GM23338 (cell line): ENCODE data around the gene FAM241A. TPM values are rescaled to one million over a fixed set of nuclear protein-coding genes. Genes with fewer than 3 reads are reported as not detected.

Experiments used
- ATAC-seq: fragments of 200-7000 bp; cut with Tn5 transposase; 3 replicates; pipeline ENCODE4 v1.9.1; 2020
- DNase-seq: peaks from one replicate; pipeline ENCODE4 v3.0.0-alpha.2; 2015; ENCODE audit warnings: low spot score
- H2AFZ ChIP-seq: fragments of 200-600 bp; sonication (generic); 2 replicates; pipeline ENCODE4 v1.8.0; 2016; ENCODE audit warnings: antibody characterized with exemption, mild to moderate bottlenecking, moderate library complexity
- H3F3A ChIP-seq: fragments of 200-600 bp; sonication (generic); replicated peaks from 2 replicates; pipeline ENCODE4 v1.8.0; 2017; ENCODE audit warnings: antibody characterized with exemption, mixed run types, low read depth
- H3K27ac ChIP-seq: fragments of 200-600 bp; sonication (generic); 2 replicates; pipeline ENCODE4 v1.6.1; 2016; ENCODE audit warnings: low read depth
- H3K27me3 ChIP-seq: fragments of 200-600 bp; sonication (generic); 2 replicates; pipeline ENCODE4 v1.8.0; 2016; ENCODE audit warnings: mild to moderate bottlenecking, mixed run types, moderate library complexity; ENCODE audit not compliant: insufficient read depth
- H3K36me3 ChIP-seq: fragments of 200-600 bp; sonication (generic); 2 replicates; pipeline ENCODE4 v1.8.0; 2016; ENCODE audit warnings: mild to moderate bottlenecking; ENCODE audit not compliant: insufficient read depth
- H3K4me1 ChIP-seq: fragments of 200-600 bp; sonication (generic); 2 replicates; pipeline ENCODE4 v1.8.0; 2016; ENCODE audit warnings: mild to moderate bottlenecking, moderate library complexity; ENCODE audit not compliant: insufficient read depth
- H3K4me2 ChIP-seq: fragments of 200-600 bp; sonication (generic); 2 replicates; pipeline ENCODE4 v1.7.1; 2017; ENCODE audit warnings: mixed run types
- H3K4me3 ChIP-seq: fragments of 200-600 bp; sonication (generic); 2 replicates; pipeline ENCODE4 v1.6.1; 2016; ENCODE audit warnings: mixed run types
- H3K79me2 ChIP-seq: fragments of 200-600 bp; sonication (generic); replicated peaks from 2 replicates; pipeline ENCODE4 v1.8.0; 2017; ENCODE audit warnings: mild to moderate bottlenecking; ENCODE audit not compliant: insufficient read depth
- H3K9me2 ChIP-seq: fragments of 200-600 bp; sonication (generic); 2 replicates; pipeline ENCODE4 v1.8.0; 2017; ENCODE audit not compliant: insufficient read depth
- H4K20me1 ChIP-seq: fragments of 200-600 bp; sonication (generic); replicated peaks from 2 replicates; pipeline ENCODE4 v1.8.0; 2017; ENCODE audit warnings: mild to moderate bottlenecking; ENCODE audit not compliant: insufficient read depth
- H3K27ac Mint-ChIP-seq: 2 replicates; pipeline ENCODE4 v1.8.0; 2020; ENCODE audit warnings: inconsistent platforms, mild to moderate bottlenecking, moderate library complexity, mixed read lengths
- H3K27me3 Mint-ChIP-seq: 3 replicates; pipeline ENCODE4 v1.8.0; 2022; ENCODE audit warnings: low read depth, mild to moderate bottlenecking, moderate library complexity, mixed read lengths, inconsistent platforms; ENCODE audit not compliant: insufficient read depth, poor library complexity
- H3K36me3 Mint-ChIP-seq: 3 replicates; pipeline ENCODE4 v1.8.0; 2021; ENCODE audit warnings: low read depth, mild to moderate bottlenecking, inconsistent platforms, moderate library complexity, mixed read lengths
- H3K4me1 Mint-ChIP-seq: 3 replicates; pipeline ENCODE4 v1.8.0; 2020; ENCODE audit warnings: mild to moderate bottlenecking, inconsistent platforms, mixed read lengths
- H3K4me3 Mint-ChIP-seq: 3 replicates; pipeline ENCODE4 v1.8.0; 2021; ENCODE audit warnings: moderate library complexity, mild to moderate bottlenecking, inconsistent platforms, mixed read lengths
- H3K9me3 Mint-ChIP-seq: 3 replicates; pipeline ENCODE4 v1.8.0; 2020; ENCODE audit warnings: moderate library complexity, mild to moderate bottlenecking, inconsistent platforms, mixed read lengths
- CREB1 ChIP-seq: fragments of 250-450 bp; sonication (Bioruptor Pico); IDR thresholded peaks from 2 replicates; pipeline ENCODE4 v1.5.0; 2020; ENCODE audit warnings: low read depth, mild to moderate bottlenecking, moderate library complexity
- EZH2 ChIP-seq: fragments of 200-600 bp; sonication (generic); IDR thresholded peaks from one replicate; pipeline ENCODE4 v1.8.0; 2017; ENCODE audit warnings: antibody characterized with exemption, mild to moderate bottlenecking, low read depth; ENCODE audit not compliant: unreplicated experiment
- EZH2phosphoT487 ChIP-seq: fragments of 200-600 bp; sonication (generic); IDR thresholded peaks from one replicate; pipeline ENCODE4 v1.8.1; 2018; ENCODE audit warnings: antibody characterized with exemption; ENCODE audit not compliant: unreplicated experiment
- JUNB ChIP-seq: IDR thresholded peaks from one replicate; pipeline ENCODE4 v1.6.1; 2016; ENCODE audit warnings: antibody characterized with exemption; ENCODE audit not compliant: unreplicated experiment
- NANOG ChIP-seq: IDR thresholded peaks from 2 replicates; pipeline ENCODE4 v1.6.1; 2016; ENCODE audit warnings: antibody characterized with exemption, borderline replicate concordance
- STAT1 ChIP-seq: IDR thresholded peaks from one replicate; pipeline ENCODE4 v1.6.1; 2016; ENCODE audit warnings: antibody characterized with exemption; ENCODE audit not compliant: unreplicated experiment
- ZNF114 ChIP-seq: fragments of 250-450 bp; sonication (Bioruptor Pico); IDR thresholded peaks from 2 replicates; pipeline ENCODE4 v1.5.0; 2020; ENCODE audit warnings: mild to moderate bottlenecking, moderate library complexity
- ZNF331 ChIP-seq: fragments of 250-450 bp; sonication (Bioruptor Pico); IDR thresholded peaks from 2 replicates; pipeline ENCODE4 v1.5.0; 2020; ENCODE audit warnings: low read depth, mild to moderate bottlenecking, moderate library complexity
- polyA plus RNA-seq: library from polyadenylated mRNA; unstranded; fragments of >200 nt; fragmentation: Nextera tagmentation; extraction: Ambion mirVana; gene quantifications from 2 replicates; pipeline ENCODE4 v1.2.1, GENCODE V29; 2016
- total RNA-seq: library from RNA; depleted of rRNA; stranded (reverse); fragments of >200 nt; shearing (Covaris generic); gene quantifications from 2 replicates; pipeline ENCODE4 v1.2.3, GENCODE V29; 2014
- TF ChIP-seq, protein P1 (sequence below): fragments of 250-450 bp; sonication (Bioruptor Pico); IDR thresholded peaks from 2 replicates; pipeline ENCODE4 v1.5.0; 2020; ENCODE audit warnings: mild to moderate bottlenecking, moderate library complexity
- TF ChIP-seq, protein P2 (sequence below): IDR thresholded peaks from one replicate; pipeline ENCODE4 v1.6.1; 2018; ENCODE audit warnings: antibody characterized with exemption; ENCODE audit not compliant: unreplicated experiment
- TF ChIP-seq, protein P3 (sequence below): IDR thresholded peaks from 2 replicates; pipeline ENCODE4 v1.6.1; 2016; ENCODE audit warnings: antibody characterized with exemption
- TF ChIP-seq, protein P4 (sequence below), 2 experiments: fragments of 200-600 bp in 1 of 2; sonication (generic) in 1 of 2; conservative IDR thresholded peaks; 2 replicates each; pipeline versions ENCODE4 v1.5.1 to v1.6.1; 2016 to 2017; ENCODE audit warnings: antibody characterized with exemption in 2 of 2, low read depth in 2 of 2, mild to moderate bottlenecking in 2 of 2, moderate library complexity in 1 of 2

The FAM241A gene
- total and polyA plus RNA-seq, 2 experiments from 2014 or later, result 0.58 to 0.63 TPM

DNA sequence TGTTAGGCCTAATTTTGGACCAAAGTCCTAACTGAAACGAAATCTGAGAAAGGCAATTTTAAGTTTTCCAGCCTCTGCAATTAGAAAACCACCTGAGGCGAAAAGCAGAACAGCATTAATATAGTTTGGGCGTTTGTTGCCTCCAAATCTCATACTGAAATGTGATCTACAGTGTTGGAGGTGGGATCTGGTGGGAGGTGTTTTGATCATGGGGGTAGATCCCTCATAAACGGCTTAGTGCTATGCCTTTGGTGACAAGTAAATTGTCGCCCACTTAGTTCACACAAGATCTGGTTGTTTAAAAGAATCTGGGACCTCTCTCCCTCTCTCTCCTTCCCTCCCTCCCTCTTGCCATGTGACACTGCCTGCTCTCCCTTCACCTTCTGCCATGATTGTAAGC, 5.7 kb downstream of the FAM241A start (continued):
- TF ChIP-seq, protein P1, sequence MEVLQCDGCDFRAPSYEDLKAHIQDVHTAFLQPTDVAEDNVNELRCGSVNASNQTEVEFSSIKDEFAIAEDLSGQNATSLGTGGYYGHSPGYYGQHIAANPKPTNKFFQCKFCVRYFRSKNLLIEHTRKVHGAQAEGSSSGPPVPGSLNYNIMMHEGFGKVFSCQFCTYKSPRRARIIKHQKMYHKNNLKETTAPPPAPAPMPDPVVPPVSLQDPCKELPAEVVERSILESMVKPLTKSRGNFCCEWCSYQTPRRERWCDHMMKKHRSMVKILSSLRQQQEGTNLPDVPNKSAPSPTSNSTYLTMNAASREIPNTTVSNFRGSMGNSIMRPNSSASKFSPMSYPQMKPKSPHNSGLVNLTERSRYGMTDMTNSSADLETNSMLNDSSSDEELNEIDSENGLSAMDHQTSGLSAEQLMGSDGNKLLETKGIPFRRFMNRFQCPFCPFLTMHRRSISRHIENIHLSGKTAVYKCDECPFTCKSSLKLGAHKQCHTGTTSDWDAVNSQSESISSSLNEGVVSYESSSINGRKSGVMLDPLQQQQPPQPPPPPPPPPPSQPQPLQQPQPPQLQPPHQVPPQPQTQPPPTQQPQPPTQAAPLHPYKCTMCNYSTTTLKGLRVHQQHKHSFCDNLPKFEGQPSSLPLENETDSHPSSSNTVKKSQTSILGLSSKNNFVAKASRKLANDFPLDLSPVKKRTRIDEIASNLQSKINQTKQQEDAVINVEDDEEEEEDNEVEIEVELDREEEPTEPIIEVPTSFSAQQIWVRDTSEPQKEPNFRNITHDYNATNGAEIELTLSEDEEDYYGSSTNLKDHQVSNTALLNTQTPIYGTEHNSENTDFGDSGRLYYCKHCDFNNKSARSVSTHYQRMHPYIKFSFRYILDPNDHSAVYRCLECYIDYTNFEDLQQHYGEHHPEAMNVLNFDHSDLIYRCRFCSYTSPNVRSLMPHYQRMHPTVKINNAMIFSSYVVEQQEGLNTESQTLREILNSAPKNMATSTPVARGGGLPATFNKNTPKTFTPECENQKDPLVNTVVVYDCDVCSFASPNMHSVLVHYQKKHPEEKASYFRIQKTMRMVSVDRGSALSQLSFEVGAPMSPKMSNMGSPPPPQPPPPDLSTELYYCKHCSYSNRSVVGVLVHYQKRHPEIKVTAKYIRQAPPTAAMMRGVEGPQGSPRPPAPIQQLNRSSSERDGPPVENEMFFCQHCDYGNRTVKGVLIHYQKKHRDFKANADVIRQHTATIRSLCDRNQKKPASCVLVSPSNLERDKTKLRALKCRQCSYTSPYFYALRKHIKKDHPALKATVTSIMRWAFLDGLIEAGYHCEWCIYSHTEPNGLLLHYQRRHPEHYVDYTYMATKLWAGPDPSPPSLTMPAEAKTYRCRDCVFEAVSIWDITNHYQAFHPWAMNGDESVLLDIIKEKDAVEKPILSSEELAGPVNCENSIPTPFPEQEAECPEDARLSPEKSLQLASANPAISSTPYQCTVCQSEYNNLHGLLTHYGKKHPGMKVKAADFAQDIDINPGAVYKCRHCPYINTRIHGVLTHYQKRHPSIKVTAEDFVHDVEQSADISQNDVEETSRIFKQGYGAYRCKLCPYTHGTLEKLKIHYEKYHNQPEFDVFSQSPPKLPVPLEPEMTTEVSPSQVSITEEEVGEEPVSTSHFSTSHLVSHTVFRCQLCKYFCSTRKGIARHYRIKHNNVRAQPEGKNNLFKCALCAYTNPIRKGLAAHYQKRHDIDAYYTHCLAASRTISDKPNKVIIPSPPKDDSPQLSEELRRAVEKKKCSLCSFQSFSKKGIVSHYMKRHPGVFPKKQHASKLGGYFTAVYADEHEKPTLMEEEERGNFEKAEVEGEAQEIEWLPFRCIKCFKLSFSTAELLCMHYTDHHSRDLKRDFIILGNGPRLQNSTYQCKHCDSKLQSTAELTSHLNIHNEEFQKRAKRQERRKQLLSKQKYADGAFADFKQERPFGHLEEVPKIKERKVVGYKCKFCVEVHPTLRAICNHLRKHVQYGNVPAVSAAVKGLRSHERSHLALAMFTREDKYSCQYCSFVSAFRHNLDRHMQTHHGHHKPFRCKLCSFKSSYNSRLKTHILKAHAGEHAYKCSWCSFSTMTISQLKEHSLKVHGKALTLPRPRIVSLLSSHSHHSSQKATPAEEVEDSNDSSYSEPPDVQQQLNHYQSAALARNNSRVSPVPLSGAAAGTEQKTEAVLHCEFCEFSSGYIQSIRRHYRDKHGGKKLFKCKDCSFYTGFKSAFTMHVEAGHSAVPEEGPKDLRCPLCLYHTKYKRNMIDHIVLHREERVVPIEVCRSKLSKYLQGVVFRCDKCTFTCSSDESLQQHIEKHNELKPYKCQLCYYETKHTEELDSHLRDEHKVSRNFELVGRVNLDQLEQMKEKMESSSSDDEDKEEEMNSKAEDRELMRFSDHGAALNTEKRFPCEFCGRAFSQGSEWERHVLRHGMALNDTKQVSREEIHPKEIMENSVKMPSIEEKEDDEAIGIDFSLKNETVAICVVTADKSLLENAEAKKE, result no peak
- TF ChIP-seq EZH2 (no peak), EZH2phosphoT487 (no peak), STAT1 (no peak)

DNA sequence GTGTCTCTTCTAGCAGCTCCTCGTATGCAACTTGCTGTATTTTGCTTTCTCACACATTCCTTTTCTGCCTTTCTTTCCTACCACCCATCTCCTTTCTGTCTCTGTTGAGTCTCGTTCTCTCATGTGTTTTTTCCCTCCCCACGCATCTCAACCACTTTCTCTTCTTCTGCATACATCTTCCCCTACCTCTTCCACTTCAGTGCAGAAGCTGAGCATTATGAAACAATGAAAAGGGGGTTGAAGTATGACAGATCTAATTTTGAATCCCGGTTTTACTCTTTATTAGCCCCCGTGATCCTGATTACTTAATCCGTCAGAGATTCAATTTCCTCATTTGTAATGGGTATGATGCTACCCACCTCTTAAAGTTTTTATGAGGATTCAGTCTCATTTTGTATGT, 7.3 kb downstream of the FAM241A start:
- Histone ChIP-seq H3K4me3 (no peak overlapping the region), H3K27ac (no peak overlapping the region), H3K27me3 (peaks cover 8% of the 10 kb centered on the region; the same call in 1 of the 2 replicates), H3K79me2 (no peaks in the 10 kb centered on the region), H3F3A (no peaks in the 10 kb centered on the region), H4K20me1 (no peaks in the 10 kb centered on the region), H3K36me3 (no peaks in the 10 kb centered on the region), H3K9me2 (no peaks in the 10 kb centered on the region), H2AFZ (no peak overlapping the region), H3K4me1 (no peaks in the 10 kb centered on the region), H3K4me2 (no peak overlapping the region)
- H3K27me3 Mint-ChIP-seq, result no peaks in the 10 kb centered on the region
- no peaks in the 10 kb centered on the region for H3K36me3 Mint-ChIP-seq
- TF ChIP-seq, protein P2, sequence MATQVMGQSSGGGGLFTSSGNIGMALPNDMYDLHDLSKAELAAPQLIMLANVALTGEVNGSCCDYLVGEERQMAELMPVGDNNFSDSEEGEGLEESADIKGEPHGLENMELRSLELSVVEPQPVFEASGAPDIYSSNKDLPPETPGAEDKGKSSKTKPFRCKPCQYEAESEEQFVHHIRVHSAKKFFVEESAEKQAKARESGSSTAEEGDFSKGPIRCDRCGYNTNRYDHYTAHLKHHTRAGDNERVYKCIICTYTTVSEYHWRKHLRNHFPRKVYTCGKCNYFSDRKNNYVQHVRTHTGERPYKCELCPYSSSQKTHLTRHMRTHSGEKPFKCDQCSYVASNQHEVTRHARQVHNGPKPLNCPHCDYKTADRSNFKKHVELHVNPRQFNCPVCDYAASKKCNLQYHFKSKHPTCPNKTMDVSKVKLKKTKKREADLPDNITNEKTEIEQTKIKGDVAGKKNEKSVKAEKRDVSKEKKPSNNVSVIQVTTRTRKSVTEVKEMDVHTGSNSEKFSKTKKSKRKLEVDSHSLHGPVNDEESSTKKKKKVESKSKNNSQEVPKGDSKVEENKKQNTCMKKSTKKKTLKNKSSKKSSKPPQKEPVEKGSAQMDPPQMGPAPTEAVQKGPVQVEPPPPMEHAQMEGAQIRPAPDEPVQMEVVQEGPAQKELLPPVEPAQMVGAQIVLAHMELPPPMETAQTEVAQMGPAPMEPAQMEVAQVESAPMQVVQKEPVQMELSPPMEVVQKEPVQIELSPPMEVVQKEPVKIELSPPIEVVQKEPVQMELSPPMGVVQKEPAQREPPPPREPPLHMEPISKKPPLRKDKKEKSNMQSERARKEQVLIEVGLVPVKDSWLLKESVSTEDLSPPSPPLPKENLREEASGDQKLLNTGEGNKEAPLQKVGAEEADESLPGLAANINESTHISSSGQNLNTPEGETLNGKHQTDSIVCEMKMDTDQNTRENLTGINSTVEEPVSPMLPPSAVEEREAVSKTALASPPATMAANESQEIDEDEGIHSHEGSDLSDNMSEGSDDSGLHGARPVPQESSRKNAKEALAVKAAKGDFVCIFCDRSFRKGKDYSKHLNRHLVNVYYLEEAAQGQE, result no peak
- TF ChIP-seq EZH2, result no peak
- no peak for TF ChIP-seq ZNF331
- no peak for TF ChIP-seq EZH2phosphoT487
- TF ChIP-seq ZNF114 (CRISPR knock-in tag), result no peak
- TF ChIP-seq, protein P3, sequence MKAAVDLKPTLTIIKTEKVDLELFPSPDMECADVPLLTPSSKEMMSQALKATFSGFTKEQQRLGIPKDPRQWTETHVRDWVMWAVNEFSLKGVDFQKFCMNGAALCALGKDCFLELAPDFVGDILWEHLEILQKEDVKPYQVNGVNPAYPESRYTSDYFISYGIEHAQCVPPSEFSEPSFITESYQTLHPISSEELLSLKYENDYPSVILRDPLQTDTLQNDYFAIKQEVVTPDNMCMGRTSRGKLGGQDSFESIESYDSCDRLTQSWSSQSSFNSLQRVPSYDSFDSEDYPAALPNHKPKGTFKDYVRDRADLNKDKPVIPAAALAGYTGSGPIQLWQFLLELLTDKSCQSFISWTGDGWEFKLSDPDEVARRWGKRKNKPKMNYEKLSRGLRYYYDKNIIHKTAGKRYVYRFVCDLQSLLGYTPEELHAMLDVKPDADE, result no peak
- TF ChIP-seq CREB1 (CRISPR knock-in tag), result no peak
- TF ChIP-seq STAT1, result no peak
- TF ChIP-seq, protein P4, sequence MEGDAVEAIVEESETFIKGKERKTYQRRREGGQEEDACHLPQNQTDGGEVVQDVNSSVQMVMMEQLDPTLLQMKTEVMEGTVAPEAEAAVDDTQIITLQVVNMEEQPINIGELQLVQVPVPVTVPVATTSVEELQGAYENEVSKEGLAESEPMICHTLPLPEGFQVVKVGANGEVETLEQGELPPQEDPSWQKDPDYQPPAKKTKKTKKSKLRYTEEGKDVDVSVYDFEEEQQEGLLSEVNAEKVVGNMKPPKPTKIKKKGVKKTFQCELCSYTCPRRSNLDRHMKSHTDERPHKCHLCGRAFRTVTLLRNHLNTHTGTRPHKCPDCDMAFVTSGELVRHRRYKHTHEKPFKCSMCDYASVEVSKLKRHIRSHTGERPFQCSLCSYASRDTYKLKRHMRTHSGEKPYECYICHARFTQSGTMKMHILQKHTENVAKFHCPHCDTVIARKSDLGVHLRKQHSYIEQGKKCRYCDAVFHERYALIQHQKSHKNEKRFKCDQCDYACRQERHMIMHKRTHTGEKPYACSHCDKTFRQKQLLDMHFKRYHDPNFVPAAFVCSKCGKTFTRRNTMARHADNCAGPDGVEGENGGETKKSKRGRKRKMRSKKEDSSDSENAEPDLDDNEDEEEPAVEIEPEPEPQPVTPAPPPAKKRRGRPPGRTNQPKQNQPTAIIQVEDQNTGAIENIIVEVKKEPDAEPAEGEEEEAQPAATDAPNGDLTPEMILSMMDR (conservative IDR thresholded peaks at IDR 0.05; ENCODE audit: low read depth in 2 of 2), result no peak
- TF ChIP-seq JUNB, result no peak
- TF ChIP-seq NANOG, result no peak
- ATAC-seq, result no peak
- H3K9me3 Mint-ChIP-seq, result no peaks in the 10 kb centered on the region
- DNase-seq, result no peak
- 0 out of 3 replicates have a peak, but pooled peaks cover 4% of the 10 kb centered on the region for H3K4me1 Mint-ChIP-seq
- H3K4me3 Mint-ChIP-seq, result no peak overlapping the region
- no peak overlapping the region for H3K27ac Mint-ChIP-seq
